Natural killer cell (primary cell): ENCODE results near the gene PNPO. TPM values are rescaled to one million over a fixed set of nuclear protein-coding genes. Genes with fewer than 3 reads are reported as not detected.
A peak's percentile ranks its signal among the peaks of the same experiment; 100 is the strongest.
"Not testable (repeated sequence)": the region's sequence is repeated elsewhere in the genome, so short reads cannot be mapped to it uniquely, and the experiment has no call there.

ENCODE experiments used
- ATAC-seq, 3 donors: fragments of 150-1000 bp in 2 of 3; fragments of 200-7000 bp in 1 of 3; cut with Tn5 transposase; 1 replicate in 1 of 3; 2 replicates in 2 of 3; pipeline ENCODE4 v1.10.0; 2021; ENCODE audit warnings: mild to moderate bottlenecking in 2 of 3, moderate library complexity in 2 of 3
- DNase-seq, 2 donors: peaks; one replicate each; pipeline versions ENCODE4 v3.0.0 to v3.0.0-alpha.2; 2013 to 2021; ENCODE audit warnings: mixed read lengths in 1 of 2
- H3K27ac ChIP-seq: one replicate; pipeline ENCODE4 v1.5.1; 2013; ENCODE audit warnings: mild to moderate bottlenecking, low read length
- H3K27me3 ChIP-seq: one replicate; pipeline ENCODE4 v1.6.1; 2013; ENCODE audit warnings: low read length; ENCODE audit not compliant: control insufficient read depth, insufficient read depth
- H3K36me3 ChIP-seq: one replicate; pipeline ENCODE4 v1.6.1; 2013; ENCODE audit warnings: low read length; ENCODE audit not compliant: control insufficient read depth, insufficient read depth
- H3K4me1 ChIP-seq: one replicate; pipeline ENCODE4 v1.6.1; 2013; ENCODE audit warnings: low read length; ENCODE audit not compliant: control insufficient read depth, insufficient read depth
- H3K4me3 ChIP-seq: one replicate; pipeline ENCODE4 v1.5.1; 2013; ENCODE audit warnings: low read length
- H3K9me3 ChIP-seq: one replicate; pipeline ENCODE4 v1.6.1; 2013; ENCODE audit warnings: low read length; ENCODE audit not compliant: control insufficient read depth, insufficient read depth
- H3K27ac Mint-ChIP-seq, 2 donors: one replicate each; pipeline ENCODE4 v1.8.0; 2022; ENCODE audit warnings: mild to moderate bottlenecking in 2 of 2, mixed read lengths in 2 of 2, moderate library complexity in 1 of 2
- H3K27me3 Mint-ChIP-seq, 2 donors: one replicate each; pipeline ENCODE4 v1.8.0; 2022; ENCODE audit warnings: low read depth in 2 of 2, mixed read lengths in 2 of 2
- H3K36me3 Mint-ChIP-seq: one replicate; pipeline ENCODE4 v1.8.0; 2022; ENCODE audit warnings: mixed read lengths
- H3K4me1 Mint-ChIP-seq, 2 donors: one replicate each; pipeline ENCODE4 v1.8.0; 2022; ENCODE audit warnings: mixed read lengths in 2 of 2
- H3K4me3 Mint-ChIP-seq: one replicate; pipeline ENCODE4 v1.8.0; 2022; ENCODE audit warnings: mild to moderate bottlenecking, moderate library complexity, mixed read lengths
- H3K9me3 Mint-ChIP-seq, 2 donors: one replicate each; pipeline ENCODE4 v1.8.0; 2022; ENCODE audit warnings: mixed read lengths in 2 of 2
- WGBS: methylation state at CpG from one replicate; pipeline ENCODE4 v1.1.7; 2013; ENCODE audit warnings: missing lambda C conversion rate; ENCODE audit not compliant: insufficient coverage; 5-methylcytosine and 5-hydroxymethylcytosine counted together
- intact Hi-C: fragments of 100-400 bp; cut with micrococcal nuclease; formaldehyde crosslinking; loops from one replicate; pipeline ENCODE4 v1.14.2; 2022
- total RNA-seq, 4 donors: library from RNA; stranded (reverse); fragments of 120-200 nt in 1 of 4; gene quantifications; one replicate each; pipeline versions ENCODE4 v1.2.3 to v1.2.4, GENCODE V29; 2013 to 2022
- TF ChIP-seq, protein P1 (sequence below): fragments of 200-600 bp; IDR thresholded peaks from one replicate; pipeline ENCODE4 v1.8.0; 2022; ENCODE audit warnings: antibody characterized with exemption

The PNPO gene
- total RNA-seq, 3 donors from 2014 or later (not counting 1 experiment from before 2014, with no cell fraction given), result 6.0 to 10.9 (median 9.3) TPM

DNA sequence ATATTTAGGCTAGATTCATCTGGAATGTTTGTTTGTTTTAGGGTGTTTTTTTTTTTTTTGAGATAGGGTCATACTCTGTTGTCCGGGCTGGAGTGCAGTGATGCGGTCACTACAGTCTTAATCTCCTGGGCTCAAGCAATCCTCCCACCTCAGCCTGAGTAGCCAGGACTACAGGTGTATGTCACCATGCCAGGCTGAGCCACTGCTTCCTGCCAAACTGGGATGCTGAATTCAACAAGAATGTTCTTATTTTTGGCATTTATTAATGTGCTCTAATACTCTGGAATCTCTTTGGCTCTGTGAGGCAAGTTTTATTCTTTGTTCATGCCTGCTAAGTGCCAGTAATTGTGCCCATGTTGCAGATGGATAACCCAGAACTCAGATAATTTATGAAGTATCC lies 23.8 kb upstream of the PNPO start:
- no peaks in the 10 kb centered on the region for H3K4me1 ChIP-seq
- H3K27me3 ChIP-seq, result no peaks in the 10 kb centered on the region
- no peak overlapping the region for H3K27ac ChIP-seq
- no peaks in the 10 kb centered on the region for H3K9me3 Mint-ChIP-seq
- no peaks in the 10 kb centered on the region for H3K27me3 Mint-ChIP-seq
- no peaks in the 10 kb centered on the region for H3K9me3 ChIP-seq
- ATAC-seq, result no peak
- no peak overlapping the region for H3K4me3 Mint-ChIP-seq
- peaks cover 23% of the 10 kb centered on the region for H3K36me3 ChIP-seq
- no peak for DNase-seq
- TF ChIP-seq, protein P1, sequence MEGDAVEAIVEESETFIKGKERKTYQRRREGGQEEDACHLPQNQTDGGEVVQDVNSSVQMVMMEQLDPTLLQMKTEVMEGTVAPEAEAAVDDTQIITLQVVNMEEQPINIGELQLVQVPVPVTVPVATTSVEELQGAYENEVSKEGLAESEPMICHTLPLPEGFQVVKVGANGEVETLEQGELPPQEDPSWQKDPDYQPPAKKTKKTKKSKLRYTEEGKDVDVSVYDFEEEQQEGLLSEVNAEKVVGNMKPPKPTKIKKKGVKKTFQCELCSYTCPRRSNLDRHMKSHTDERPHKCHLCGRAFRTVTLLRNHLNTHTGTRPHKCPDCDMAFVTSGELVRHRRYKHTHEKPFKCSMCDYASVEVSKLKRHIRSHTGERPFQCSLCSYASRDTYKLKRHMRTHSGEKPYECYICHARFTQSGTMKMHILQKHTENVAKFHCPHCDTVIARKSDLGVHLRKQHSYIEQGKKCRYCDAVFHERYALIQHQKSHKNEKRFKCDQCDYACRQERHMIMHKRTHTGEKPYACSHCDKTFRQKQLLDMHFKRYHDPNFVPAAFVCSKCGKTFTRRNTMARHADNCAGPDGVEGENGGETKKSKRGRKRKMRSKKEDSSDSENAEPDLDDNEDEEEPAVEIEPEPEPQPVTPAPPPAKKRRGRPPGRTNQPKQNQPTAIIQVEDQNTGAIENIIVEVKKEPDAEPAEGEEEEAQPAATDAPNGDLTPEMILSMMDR, result no peak
- no peak overlapping the region for H3K4me3 ChIP-seq
- 100% methylated on average over 2 of the region's 2 CpGs for WGBS
- peak overlapping the region in 1 of 2 donors; percentile 13 for H3K27ac Mint-ChIP-seq
- intact Hi-C loops, result no loop called here
- peaks cover 9 to 12% of the 10 kb centered on the region in 2 donors for H3K4me1 Mint-ChIP-seq
- H3K36me3 Mint-ChIP-seq, result peaks cover 12% of the 10 kb centered on the region

DNA sequence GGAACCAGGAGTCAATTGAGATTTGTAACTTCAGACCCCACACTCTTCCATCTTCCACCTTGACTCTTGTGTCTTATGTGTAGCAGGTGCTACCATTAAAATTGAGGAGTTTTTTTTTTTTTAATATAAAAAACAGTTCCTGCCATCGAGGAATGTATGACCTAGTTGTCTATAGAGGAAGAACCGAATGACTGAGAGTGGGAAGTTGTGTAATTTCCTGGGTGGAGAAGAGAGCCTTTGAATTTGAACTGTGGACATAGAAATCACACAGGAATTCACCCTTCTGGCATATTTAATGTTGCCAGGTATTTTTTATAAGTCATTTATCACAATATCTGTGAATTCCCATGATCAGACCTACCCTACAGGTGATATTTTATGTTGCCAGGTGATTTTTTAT lies 23.4 kb upstream of the PNPO start:
- DNase-seq (no peak), ATAC-seq (no peak)
- intact Hi-C loops, result no loop called here
- Histone ChIP-seq H3K9me3 (no peaks in the 10 kb centered on the region), H3K4me1 (no peaks in the 10 kb centered on the region), H3K27ac (no peak overlapping the region), H3K4me3 (no peak overlapping the region), H3K27me3 (no peaks in the 10 kb centered on the region), H3K36me3 (peaks cover 26% of the 10 kb centered on the region)
- Mint-ChIP-seq H3K9me3 (no peaks in the 10 kb centered on the region), H3K27ac (peak overlapping the region in 1 of 2 donors; percentile 13), H3K4me1 (peaks cover 9 to 10% of the 10 kb centered on the region in 2 donors), H3K27me3 (no peaks in the 10 kb centered on the region), H3K36me3 (peaks cover 12% of the 10 kb centered on the region), H3K4me3 (no peak overlapping the region)
- 0% methylated on average over 2 of the region's 2 CpGs for WGBS
- TF ChIP-seq, protein P1, result no peak

DNA sequence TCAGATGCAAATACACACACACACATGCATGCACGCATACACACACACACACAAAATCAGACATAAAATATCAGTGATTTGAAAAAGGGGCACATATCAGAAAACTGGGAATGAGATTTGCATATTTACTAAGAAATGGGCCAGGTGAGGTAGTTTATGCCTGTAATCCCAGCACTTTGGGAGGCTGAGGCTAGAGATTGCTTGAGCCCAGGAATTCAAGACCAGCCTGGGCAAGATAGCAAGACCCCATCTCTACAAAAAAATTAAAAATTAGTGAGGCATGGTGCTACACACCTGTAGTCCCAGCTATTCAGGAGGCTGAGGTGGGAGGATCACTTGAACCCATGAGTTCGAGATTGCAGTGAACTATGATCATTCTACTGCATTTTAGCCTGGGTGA lies 22.4 kb upstream of the PNPO start:
- Histone ChIP-seq H3K36me3 (peaks cover 35% of the 10 kb centered on the region), H3K27ac (no peak overlapping the region), H3K4me1 (no peaks in the 10 kb centered on the region), H3K4me3 (no peak overlapping the region), H3K27me3 (no peaks in the 10 kb centered on the region), H3K9me3 (no peaks in the 10 kb centered on the region)
- H3K9me3 Mint-ChIP-seq, result no peaks in the 10 kb centered on the region
- WGBS, result 100% methylated on average over 1 of the region's 2 CpGs
- H3K4me1 Mint-ChIP-seq, result peaks cover 5 to 9% of the 10 kb centered on the region in 2 donors
- peaks cover 12% of the 10 kb centered on the region for H3K36me3 Mint-ChIP-seq
- TF ChIP-seq, protein P1, result no peak
- ATAC-seq, result no peak
- no peak overlapping the region for H3K4me3 Mint-ChIP-seq
- H3K27ac Mint-ChIP-seq, result no peak overlapping the region
- no peaks in the 10 kb centered on the region for H3K27me3 Mint-ChIP-seq
- intact Hi-C loops, result no loop called here
- DNase-seq, result no peak

DNA sequence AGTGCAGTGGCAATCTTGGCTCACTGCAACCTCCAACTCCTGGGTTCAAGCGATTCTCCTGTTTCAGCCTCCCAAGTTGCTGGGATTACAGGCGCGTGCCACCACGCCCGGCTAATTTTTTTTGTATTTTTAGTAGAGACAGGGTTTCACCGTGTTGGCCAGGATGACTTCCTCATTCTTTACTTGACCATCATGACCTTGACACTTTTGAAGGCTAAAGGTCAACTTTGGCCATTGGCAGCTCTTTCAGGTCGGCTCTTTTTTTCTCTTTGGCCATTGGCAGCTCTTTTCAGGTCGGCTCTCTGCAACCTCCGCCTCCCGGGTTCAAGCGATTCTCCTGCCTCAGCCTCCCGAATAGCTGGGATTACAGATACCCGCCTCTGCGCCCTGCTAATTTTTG lies 21.5 kb upstream of the PNPO start:
- H3K4me3 ChIP-seq, H3K4me3 Mint-ChIP-seq, H3K9me3 ChIP-seq, H3K27ac ChIP-seq, ATAC-seq, DNase-seq, H3K4me1 ChIP-seq, H3K9me3 Mint-ChIP-seq, intact Hi-C loops, H3K27me3 Mint-ChIP-seq, H3K4me1 Mint-ChIP-seq, H3K27me3 ChIP-seq: not testable (repeated sequence)
- H3K36me3 ChIP-seq, result peaks cover 44% of the 10 kb centered on the region
- peaks cover 12% of the 10 kb centered on the region for H3K36me3 Mint-ChIP-seq
- peak overlapping the region in 1 of 2 donors; percentile 9 for H3K27ac Mint-ChIP-seq
- 94% methylated on average over 14 of the region's 14 CpGs for WGBS
